GM18505 (cell line): ENCODE data around the gene DNM2.
"Not testable (repeated sequence)": the region's sequence is repeated elsewhere in the genome, so short reads cannot be mapped to it uniquely, and the experiment has no call there.

Source experiments
- ATAC-seq: cut with Tn5 transposase; IDR thresholded peaks from one replicate; pipeline ENCODE4 v1.9.1; 2021; ENCODE audit not compliant: unreplicated experiment
- POLR2A ChIP-seq: IDR thresholded peaks from 4 replicates; pipeline ENCODE4 v1.6.1; 2011; ENCODE audit warnings: borderline replicate concordance; ENCODE audit not compliant: insufficient read depth, insufficient read length; ENCODE audit errors: extremely low read depth

The DNM2 gene

DNA sequence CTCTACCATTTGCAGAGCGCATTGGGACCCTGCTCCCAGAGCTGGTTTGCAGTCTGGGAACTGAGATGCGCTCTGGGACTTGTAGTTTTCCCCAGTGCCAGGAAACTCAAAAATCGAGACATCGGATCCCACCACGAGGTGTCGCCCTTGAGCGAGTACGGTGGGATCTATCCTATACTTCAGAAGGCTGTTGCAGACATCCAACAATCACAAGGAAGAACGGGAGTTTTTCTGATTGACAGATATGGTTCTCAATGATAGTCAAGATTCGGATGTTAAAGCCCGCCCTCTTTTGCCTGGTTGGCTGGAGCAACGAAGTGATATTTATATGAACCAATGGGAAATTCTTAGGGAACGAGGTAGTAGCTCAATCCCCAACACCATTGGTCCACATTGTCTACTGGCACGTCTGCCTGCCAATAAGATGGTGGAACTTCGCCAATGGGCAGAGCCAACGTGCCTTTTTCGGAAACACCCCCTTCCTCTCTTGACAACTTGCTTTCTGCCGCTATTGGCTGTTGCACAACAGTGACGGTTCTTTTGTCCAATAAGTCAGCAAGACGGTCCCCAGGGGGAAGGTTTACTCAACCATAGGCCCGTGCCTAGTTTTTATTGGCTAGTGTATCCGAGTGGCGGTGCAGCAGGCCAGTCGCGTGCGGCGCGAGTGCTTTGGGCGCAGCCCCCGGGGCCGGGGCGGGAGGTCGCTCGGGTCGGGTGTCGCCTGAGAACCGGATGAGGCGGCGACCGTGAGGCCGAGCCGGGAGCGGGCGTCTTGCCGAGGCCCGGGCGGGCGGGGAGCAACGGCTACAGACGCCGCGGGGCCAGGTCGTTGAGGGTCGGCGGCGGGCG, at the start of gene DNM2:
Gene DNM2 (plus strand): TSS at position 724 of the 849 bp plus-strand sequence. CDS start 164 bp downstream, outside the sequence.
- TF ChIP-seq POLR2A = peak; percentile 91
- peak; percentile 85 for ATAC-seq

GRCh38 chr19:10669246-10669645, 48.6 kb upstream of the DNM2 start:
- ATAC-seq = no peak
- TF ChIP-seq POLR2A = no peak

GRCh38 chr19:10670182-10670581, 47.7 kb upstream of the DNM2 start:
- no peak for ATAC-seq
- no peak for TF ChIP-seq POLR2A

- no peak for ATAC-seq
Observed at GRCh38 chr19:10670876-10671804, 46.7 kb upstream of the DNM2 start.

GRCh38 chr19:10671922-10672321, 46.0 kb upstream of the DNM2 start:
- ATAC-seq = not testable (repeated sequence)

More at GRCh38 chr19:10670876-10671804, 46.7 kb upstream of the DNM2 start:
- no peak for TF ChIP-seq POLR2A

DNA sequence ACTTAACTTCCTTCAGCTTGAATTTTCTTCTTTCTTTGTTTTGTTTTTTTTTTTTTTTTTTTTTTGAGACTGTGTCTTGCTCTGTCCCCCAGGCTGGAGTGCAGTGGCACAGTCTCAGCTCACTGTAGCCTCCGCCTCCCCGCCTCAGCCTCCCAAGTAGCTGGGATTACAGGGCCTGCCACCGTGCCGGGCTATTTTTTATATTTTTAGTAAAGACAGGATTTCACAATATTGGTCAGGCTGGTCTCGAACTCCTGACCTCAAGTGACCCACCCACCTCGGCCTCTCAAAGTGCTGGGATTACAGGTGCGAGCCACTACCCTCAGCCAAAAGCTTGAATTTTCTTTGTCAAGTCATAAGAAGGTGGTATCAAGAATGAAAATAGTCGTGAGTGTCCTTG, 42.7 kb upstream of the DNM2 start:
- ATAC-seq = not testable (repeated sequence)

GRCh38 chr19:10677751-10678150, 40.1 kb upstream of the DNM2 start:
- no peak for TF ChIP-seq POLR2A
- ATAC-seq = no peak

DNA sequence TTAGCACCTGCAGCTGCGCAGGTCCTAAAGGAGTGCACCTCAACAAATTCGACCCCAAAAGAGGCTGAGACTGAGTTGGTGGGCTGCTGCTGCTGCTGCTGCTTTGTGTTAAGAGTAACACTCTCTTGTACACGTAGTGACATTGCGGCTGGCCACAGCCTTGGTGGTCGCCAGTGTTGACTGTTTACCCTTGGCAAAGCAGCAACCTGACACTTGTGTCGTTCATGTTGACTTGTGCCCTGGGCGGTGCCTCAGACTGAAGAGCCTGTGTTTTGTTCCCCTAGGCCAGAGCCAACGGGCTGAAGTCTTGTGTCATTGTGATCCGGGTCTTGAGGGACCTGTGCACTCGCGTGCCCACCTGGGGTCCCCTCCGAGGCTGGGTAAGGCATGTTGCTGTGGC, 39.1 kb upstream of the DNM2 start:
- no peak for TF ChIP-seq POLR2A
- no peak for ATAC-seq

GRCh38 chr19:10679743-10680142, 38.1 kb upstream of the DNM2 start:
- TF ChIP-seq POLR2A = no peak
- ATAC-seq = no peak

DNA sequence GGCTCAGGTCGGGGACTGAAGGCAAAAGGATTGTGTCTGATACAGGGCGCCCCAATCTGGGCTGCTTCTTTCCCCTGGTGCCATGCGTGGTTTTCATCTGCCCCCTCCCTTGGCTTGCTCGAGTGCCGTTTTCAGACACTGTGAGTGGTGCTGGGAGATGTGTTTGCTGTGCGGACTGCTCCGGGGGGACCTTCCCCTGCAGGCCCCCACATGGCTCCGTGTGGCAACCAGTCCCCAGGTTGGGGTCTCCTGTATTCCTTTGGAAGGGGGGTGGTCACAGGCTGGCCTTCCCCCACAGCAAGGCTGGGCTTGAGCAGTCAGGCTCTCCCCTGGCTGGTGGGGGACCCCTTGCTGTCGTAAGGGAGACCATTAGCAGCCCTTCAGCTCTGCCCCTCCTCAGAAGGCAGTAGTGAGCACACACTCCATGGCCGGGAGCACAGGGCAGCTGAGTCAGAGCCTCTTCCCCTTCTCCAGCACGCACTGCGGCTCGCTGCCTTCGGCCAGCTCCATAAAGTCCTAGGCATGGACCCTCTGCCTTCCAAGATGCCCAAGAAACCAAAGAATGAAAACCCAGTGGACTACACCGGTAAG, 37.2 kb upstream of the DNM2 start:
- no peak for ATAC-seq
- no peak for TF ChIP-seq POLR2A

- TF ChIP-seq POLR2A = no peak
- no peak for ATAC-seq
Observed at GRCh38 chr19:10681658-10682057, 36.2 kb upstream of the DNM2 start.

GRCh38 chr19:10682397-10683063, 35.3 kb upstream of the DNM2 start:
- ATAC-seq = no peak
- no peak for TF ChIP-seq POLR2A

DNA sequence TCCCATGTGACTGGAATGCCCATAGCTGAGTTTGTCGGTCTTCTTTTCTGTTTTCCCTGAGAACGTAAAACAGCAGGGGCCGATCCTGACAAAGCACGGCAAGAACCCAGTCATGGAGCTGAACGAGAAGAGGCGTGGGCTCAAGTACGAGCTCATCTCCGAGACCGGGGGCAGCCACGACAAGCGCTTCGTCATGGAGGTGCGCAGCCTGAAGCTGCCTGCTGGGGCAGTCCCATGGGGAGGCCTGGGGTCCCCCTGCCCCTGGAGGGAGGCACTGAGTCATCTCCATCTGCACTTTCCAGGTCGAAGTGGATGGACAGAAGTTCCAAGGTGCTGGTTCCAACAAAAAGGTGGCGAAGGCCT, 34.8 kb upstream of the DNM2 start:
- no peak for TF ChIP-seq POLR2A
- ATAC-seq = no peak
